ENCODE data around the gene JCHAIN. TPM values are rescaled to one million over a fixed set of nuclear protein-coding genes. Genes with fewer than 3 reads are reported as not detected.

The JCHAIN gene
- total and polyA plus RNA-seq, 2 of the 8 experiments (the other 6 are each of a cell fraction or from before 2014, with no cell fraction given): not detected

DNA sequence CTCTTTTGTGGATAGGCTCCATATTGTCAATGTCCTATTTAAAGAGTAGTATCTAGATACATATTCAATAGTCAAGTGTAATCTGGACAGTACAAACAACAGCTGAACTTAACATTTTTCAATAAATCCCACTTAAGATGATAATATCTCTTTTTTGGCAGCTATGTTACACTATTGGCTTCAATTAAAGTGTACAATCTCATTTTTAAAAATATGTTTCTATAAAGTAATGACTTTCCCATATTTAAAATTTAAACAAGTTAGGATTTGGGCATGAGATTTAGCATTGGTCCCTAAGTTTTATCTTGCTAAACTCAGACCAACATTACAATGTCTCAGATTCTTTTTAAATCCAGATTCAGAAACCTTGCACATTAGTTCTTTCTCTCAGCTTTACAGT, 7.9 kb upstream of the JCHAIN start:
- Histone ChIP-seq H4K8ac (ENCODE audit: extremely low read depth, insufficient read depth, low read length) (no peak overlapping the region), H3K23me2 (ENCODE audit: low read depth, low read length) (no peaks in the 10 kb centered on the region; the same call in 1 of the 2 replicates), H3K9ac (replicated peaks in 1 of 4; ENCODE audit: extremely low read depth in 1 of 4, low read depth in 3 of 4, low read length in 3 of 4) (no peak overlapping the region), H2BK12ac (ENCODE audit: low read depth, low read length) (no peak overlapping the region), H2BK15ac (ENCODE audit: low read length) (no peak overlapping the region), H2AK5ac (ENCODE audit: low read depth, low read length) (no peak overlapping the region), H3K27ac (ENCODE audit: low read depth, low read length) (no peak overlapping the region), H3K4ac (replicated peaks; ENCODE audit: insufficient read length, low read depth, low read length) (no peak overlapping the region), H3K9me3 (ENCODE audit: insufficient read depth in 2 of 2, low read depth in 1 of 2, low read length in 1 of 2) (no peaks in the 10 kb centered on the region), H4K91ac (replicated peaks; ENCODE audit: insufficient read length, low read length) (no peak overlapping the region), H2AFZ (ENCODE audit: low read length) (no peak overlapping the region), H3K27me3 (replicated peaks in 1 of 4; ENCODE audit: control insufficient read depth in 3 of 4, extremely low read depth in 1 of 4, insufficient read depth in 3 of 4, low read length in 3 of 4) (no peaks in the 10 kb centered on the region), H3K56ac (replicated peaks; ENCODE audit: insufficient read length, low read depth, low read length) (no peak overlapping the region), H3K18ac (ENCODE audit: extremely low read depth, low read length) (no peak overlapping the region), H4K5ac (ENCODE audit: insufficient read length, low read depth, low read length) (no peak overlapping the region), H4K20me1 (replicated peaks in 1 of 2; ENCODE audit: control insufficient read depth in 1 of 2, insufficient read depth in 2 of 2, low read length in 2 of 2) (no peaks in the 10 kb centered on the region), H3K14ac (ENCODE audit: insufficient read length) (no peak overlapping the region), H2BK20ac (ENCODE audit: low read length) (no peak overlapping the region), H2BK5ac (ENCODE audit: low read depth, low read length) (no peak overlapping the region), H2BK120ac (replicated peaks; ENCODE audit: low read depth, low read length) (no peak overlapping the region), H3K4me2 (ENCODE audit: insufficient read depth in 1 of 2, low read depth in 2 of 2, low read length in 2 of 2) (no peak overlapping the region), H3K23ac (ENCODE audit: insufficient read length) (no peak overlapping the region), H3K4me1 (replicated peaks in 1 of 4; ENCODE audit: control insufficient read depth in 3 of 4, insufficient read depth in 4 of 4, low read length in 3 of 4) (no peaks in the 10 kb centered on the region), H3K36me3 (ENCODE audit: control insufficient read depth in 2 of 4, insufficient read depth in 4 of 4, low read length in 3 of 4) (no peaks in the 10 kb centered on the region), H3K79me1 (ENCODE audit: low read depth, low read length) (no peaks in the 10 kb centered on the region), H3K79me2 (ENCODE audit: control insufficient read depth in 1 of 2, insufficient read depth in 2 of 2, low read length in 2 of 2) (no peaks in the 10 kb centered on the region), H3K4me3 (ENCODE audit: extremely low read depth in 1 of 4, insufficient read depth in 2 of 4, low read depth in 3 of 4, low read length in 4 of 4) (no peak overlapping the region)
- ChIA-PET CTCF (ENCODE audit: partially characterized antibody) (interaction anchor here (1.0 to 1.5 kb wide), 2 partner anchors 11 to 18 kb away, joined by 3 to 5 read pairs; no protein-coding TSS in a partner anchor), POLR2A (ENCODE audit: partially characterized antibody) (no interaction called here)
- no peak for DNase-seq (ENCODE audit: low read depth in 1 of 2, low spot score in 2 of 2)
- FAIRE-seq: no peak
- no peak for TF ChIP-seq SP2 (IDR thresholded peaks at IDR 0.05; ENCODE audit: low read length)
- TF ChIP-seq, protein P1, sequence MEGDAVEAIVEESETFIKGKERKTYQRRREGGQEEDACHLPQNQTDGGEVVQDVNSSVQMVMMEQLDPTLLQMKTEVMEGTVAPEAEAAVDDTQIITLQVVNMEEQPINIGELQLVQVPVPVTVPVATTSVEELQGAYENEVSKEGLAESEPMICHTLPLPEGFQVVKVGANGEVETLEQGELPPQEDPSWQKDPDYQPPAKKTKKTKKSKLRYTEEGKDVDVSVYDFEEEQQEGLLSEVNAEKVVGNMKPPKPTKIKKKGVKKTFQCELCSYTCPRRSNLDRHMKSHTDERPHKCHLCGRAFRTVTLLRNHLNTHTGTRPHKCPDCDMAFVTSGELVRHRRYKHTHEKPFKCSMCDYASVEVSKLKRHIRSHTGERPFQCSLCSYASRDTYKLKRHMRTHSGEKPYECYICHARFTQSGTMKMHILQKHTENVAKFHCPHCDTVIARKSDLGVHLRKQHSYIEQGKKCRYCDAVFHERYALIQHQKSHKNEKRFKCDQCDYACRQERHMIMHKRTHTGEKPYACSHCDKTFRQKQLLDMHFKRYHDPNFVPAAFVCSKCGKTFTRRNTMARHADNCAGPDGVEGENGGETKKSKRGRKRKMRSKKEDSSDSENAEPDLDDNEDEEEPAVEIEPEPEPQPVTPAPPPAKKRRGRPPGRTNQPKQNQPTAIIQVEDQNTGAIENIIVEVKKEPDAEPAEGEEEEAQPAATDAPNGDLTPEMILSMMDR (IDR thresholded peaks at IDR 0.05; ENCODE audit: control extremely low read depth in 1 of 3, insufficient read depth in 1 of 3, low read depth in 1 of 3, low read length in 3 of 3): no peak
- TF ChIP-seq SIX5 (IDR thresholded peaks at IDR 0.05; ENCODE audit: low read depth, low read length): no peak
- no peak for TF ChIP-seq SAP30 (IDR thresholded peaks at IDR 0.05; ENCODE audit: insufficient read depth, insufficient replicate concordance, low read length)
- TF ChIP-seq KDM5A (IDR thresholded peaks at IDR 0.05; ENCODE audit: low read length): no peak
- TF ChIP-seq TBP (IDR thresholded peaks at IDR 0.05; ENCODE audit: low read depth, low read length): no peak
- no peak for TF ChIP-seq KDM1A (IDR thresholded peaks at IDR 0.05; ENCODE audit: borderline replicate concordance, low read length)
- no peak for TF ChIP-seq ASH2L (IDR thresholded peaks at IDR 0.05; ENCODE audit: low read length)
- no peak for TF ChIP-seq CHD2 (IDR thresholded peaks at IDR 0.05; ENCODE audit: low read length)
- no peak for TF ChIP-seq TCF12 (IDR thresholded peaks at IDR 0.05; ENCODE audit: low read depth, low read length)
- TF ChIP-seq RFX5 (IDR thresholded peaks at IDR 0.05; ENCODE audit: borderline replicate concordance, low read depth, low read length): no peak
- no peak for TF ChIP-seq EGR1 (IDR thresholded peaks at IDR 0.05; ENCODE audit: borderline replicate concordance, low read depth, low read length)
- no peak for TF ChIP-seq POLR2AphosphoS5 (IDR thresholded peaks at IDR 0.05; ENCODE audit: low read depth, low read length)
- no peak for TF ChIP-seq BACH1 (IDR thresholded peaks at IDR 0.05; ENCODE audit: low read length)
- TF ChIP-seq TEAD4 (IDR thresholded peaks at IDR 0.05; ENCODE audit: low read depth, low read length): no peak

Measured in H1 (cell line).